ENCODE data around the gene PDLIM5.

PDLIM5 gene

DNA sequence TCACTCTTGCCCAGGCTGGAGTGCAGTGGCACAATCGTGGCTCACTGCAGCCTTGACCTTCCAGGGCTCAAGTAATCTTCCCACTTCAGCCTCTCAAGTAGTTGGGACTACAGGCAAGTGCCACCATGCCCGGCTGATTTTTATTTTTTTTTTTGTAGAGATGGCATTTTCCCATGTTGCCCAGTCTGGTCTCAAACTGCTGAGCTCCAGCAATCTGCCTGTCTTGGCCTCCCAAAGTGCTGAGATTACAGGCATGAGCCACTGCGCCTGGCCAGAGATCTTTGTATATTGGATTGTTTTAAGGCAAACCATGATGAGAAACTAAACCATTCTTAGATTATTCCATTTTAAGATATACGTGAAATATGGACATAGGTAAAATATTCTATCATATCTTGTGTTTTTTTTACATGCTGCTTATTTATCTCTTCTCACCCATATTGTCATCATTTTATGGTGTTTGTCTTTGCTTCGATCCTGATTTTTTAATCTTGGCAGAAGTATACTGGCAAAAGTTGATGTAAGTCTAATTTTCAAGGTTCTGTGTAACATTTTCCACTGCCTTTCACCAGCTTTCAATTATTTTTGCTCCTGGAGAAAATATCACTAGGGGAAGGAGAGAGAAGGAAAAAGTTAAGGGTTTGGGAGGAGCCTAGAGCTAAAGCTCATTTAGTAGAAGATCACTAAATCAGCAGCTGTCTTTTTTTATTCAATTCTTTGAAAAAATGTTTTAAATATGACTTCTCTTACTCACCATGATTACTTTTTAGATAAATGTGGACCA lies 27.8 kb downstream of the PDLIM5 start:
- FAIRE-seq: no peak
- TF ChIP-seq POLR2A (IDR thresholded peaks at IDR 0.05; ENCODE audit: low read depth, low read length): no peak
- no peak for DNase-seq (ENCODE audit: insufficient read length, low spot score)

- FAIRE-seq: no peak
Measured at GRCh38 chr4:94480362-94480951, 28.7 kb downstream of the PDLIM5 start.

DNA sequence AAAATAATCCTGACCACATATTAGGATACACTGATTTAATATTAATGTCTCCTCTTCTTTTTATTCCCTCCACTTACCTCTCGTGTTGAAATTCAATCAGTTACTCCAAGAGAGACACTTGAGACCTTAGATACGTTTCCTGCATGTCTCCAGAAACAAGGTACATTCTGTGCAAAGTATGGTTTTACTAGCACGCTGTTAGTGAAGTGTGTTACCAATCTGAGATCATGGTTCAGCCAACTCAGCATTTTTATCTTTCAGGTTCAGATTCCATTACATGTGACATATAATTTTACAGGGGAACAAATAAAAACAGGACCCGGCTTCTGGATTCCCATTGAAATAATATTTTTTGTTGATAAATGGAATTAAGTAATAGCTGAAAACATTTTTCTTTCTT lies 32.2 kb downstream of the PDLIM5 start:
- FAIRE-seq: no peak
- no peak for DNase-seq (ENCODE audit: insufficient read length, low spot score)
- TF ChIP-seq POLR2A (IDR thresholded peaks at IDR 0.05; ENCODE audit: low read depth, low read length): no peak

More at GRCh38 chr4:94480362-94480951, 28.7 kb downstream of the PDLIM5 start:
- TF ChIP-seq POLR2A (IDR thresholded peaks at IDR 0.05; ENCODE audit: low read depth, low read length): no peak
- no peak for DNase-seq (ENCODE audit: insufficient read length, low spot score)

DNA sequence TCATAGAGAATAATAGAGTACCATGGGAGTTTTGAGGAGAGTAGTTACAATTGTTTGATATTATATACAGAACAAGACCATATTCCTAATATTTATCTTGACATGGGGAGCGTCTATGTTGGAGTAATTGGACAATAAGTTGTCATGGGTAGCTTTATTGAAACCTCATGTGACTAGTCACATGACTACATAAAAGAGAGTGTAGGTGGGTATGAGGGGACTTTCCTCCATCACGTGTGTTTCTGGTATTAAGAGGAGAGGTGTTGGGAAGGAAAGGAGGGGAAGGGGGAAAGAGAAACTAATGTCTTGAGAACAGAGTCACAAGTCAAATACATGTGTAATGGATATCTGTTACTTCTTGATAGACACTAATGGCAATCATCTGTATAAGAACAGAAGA lies 33.1 kb downstream of the PDLIM5 start:
- no peak for TF ChIP-seq POLR2A (IDR thresholded peaks at IDR 0.05; ENCODE audit: low read depth, low read length)
- DNase-seq (ENCODE audit: insufficient read length, low spot score): no peak
- no peak for FAIRE-seq

DNA sequence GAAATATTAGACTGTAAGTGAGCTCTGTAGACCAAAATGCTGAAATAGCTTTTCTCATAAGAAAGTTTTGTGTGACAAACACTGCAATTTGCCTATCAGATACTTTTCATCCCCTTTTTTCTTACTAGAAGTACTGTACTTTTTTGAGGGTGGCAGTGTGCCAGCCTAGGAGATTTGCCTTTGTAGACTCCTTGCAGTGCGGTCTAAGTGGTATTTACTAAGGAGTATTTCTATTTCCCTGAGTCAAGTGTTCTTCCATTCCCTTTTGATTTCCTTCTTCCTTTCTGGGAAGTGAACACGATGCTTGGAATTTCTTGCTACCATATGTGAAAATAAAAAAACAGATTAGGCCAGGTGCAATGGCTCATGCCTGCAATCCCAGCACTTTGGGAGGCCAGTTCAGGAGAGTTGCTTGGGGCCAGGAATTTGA lies 34.6 kb downstream of the PDLIM5 start:
- FAIRE-seq (no peak), DNase-seq (ENCODE audit: insufficient read length, low spot score) (no peak)
- no peak for TF ChIP-seq POLR2A (IDR thresholded peaks at IDR 0.05; ENCODE audit: low read depth, low read length)

DNA sequence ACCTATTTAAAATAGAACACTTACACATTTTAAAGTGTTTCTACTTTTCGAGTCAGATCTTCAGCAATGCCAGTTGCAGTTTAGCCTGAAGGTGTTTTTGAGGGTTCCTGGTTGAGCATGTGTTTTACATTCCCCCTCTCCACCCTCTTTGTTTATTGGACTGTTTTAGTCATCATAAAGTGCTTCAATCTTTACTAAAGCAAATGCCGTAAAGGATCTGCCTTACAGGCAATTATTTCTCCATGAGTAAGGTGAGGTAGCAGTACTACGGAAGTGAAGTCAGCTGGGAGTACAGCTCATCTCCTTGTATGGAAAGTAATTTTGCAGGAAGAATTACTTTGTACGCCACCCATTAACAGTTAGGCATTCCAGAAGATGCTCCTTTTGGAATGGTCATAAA lies 36.9 kb downstream of the PDLIM5 start:
- DNase-seq (ENCODE audit: insufficient read length, low spot score): peak; percentile 11
- FAIRE-seq: peak; percentile 95
- TF ChIP-seq POLR2A (IDR thresholded peaks at IDR 0.05; ENCODE audit: low read depth, low read length): no peak

DNA sequence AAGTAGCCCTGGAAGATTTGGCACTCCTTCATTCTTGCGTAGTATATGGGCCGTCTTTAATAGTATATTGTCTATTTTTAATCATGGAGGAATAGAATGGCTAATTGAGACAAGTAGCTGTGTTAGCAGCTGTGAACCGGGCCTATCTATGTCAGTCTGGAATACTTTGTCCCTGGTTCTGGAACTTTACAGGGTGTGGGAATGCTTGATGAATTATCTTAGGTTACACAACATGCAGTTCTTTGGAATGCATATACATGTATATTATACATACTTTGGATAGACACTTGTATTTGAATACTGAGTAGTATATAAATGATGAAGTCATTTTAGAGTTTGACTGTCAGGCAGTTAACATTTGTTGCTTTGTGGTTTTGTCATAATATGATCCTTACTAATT lies 37.4 kb downstream of the PDLIM5 start:
- TF ChIP-seq POLR2A (IDR thresholded peaks at IDR 0.05; ENCODE audit: low read depth, low read length): no peak
- FAIRE-seq: no peak
- DNase-seq (ENCODE audit: insufficient read length, low spot score): no peak

DNA sequence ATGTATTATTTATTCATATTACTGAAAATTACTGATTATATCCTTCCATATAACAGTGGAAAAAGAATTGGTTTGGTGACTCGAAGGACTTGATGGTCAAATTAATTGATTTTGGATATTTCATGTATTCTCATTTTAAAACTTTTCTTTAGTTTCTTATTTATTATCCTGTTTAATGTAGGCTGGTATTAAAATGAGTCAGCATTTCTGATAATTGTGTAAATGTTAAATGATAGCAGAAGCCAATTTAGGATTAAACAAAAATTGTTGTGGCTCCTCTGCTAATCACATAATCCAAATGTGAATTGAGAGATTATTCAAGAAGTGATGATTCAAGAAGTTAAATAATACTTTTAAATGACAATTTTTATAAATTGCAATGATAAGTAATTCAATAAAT lies 38.7 kb downstream of the PDLIM5 start:
- DNase-seq (ENCODE audit: insufficient read length, low spot score) (no peak), FAIRE-seq (no peak)
- no peak for TF ChIP-seq POLR2A (IDR thresholded peaks at IDR 0.05; ENCODE audit: low read depth, low read length)

DNA sequence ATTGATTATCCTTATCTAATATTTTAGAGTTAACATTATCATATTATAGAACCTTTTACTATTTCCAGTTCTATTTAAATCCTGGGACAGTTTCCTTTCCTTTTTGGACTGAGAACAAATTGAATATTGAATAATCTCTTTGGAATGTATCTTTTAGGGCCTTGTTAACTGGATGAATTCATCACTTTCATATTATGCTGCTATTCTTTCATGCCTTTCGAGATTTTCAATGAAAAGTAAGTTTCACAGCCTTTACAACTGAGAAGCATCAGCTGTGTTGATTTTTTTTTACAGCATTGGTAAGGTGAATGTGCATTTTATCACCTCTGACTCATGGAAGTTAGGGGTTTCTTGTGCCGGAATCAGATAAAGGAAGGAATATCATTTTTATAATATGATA lies 39.6 kb downstream of the PDLIM5 start:
- FAIRE-seq (no peak), DNase-seq (ENCODE audit: insufficient read length, low spot score) (no peak)
- no peak for TF ChIP-seq POLR2A (IDR thresholded peaks at IDR 0.05; ENCODE audit: low read depth, low read length)

GRCh38 chr4:94495408-94495807 lies 43.7 kb downstream of the PDLIM5 start:
- FAIRE-seq: no peak
- TF ChIP-seq POLR2A (IDR thresholded peaks at IDR 0.05; ENCODE audit: low read depth, low read length): no peak
- no peak for DNase-seq (ENCODE audit: insufficient read length, low spot score)

DNA sequence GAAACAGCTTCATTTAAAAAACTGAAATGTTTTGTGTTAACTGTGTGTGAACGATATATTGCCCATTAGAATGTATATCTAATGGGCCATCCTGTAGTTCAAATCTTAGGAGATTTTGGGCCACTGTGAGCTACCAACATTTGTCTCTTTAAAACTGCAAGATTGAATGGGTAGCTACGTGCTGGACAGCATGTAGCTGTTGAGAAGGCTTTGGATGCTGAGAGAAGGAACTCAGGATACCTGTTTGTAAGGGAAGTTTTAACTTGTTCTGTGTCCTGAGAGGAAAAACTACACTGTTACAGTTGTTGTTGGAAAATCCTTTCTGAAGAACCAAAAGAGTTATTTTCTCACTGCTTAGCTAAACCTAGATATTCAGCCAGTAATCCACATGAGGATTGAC lies 45.9 kb downstream of the PDLIM5 start:
- no peak for TF ChIP-seq POLR2A (IDR thresholded peaks at IDR 0.05; ENCODE audit: low read depth, low read length)
- DNase-seq (ENCODE audit: insufficient read length, low spot score) (no peak), FAIRE-seq (no peak)

DNA sequence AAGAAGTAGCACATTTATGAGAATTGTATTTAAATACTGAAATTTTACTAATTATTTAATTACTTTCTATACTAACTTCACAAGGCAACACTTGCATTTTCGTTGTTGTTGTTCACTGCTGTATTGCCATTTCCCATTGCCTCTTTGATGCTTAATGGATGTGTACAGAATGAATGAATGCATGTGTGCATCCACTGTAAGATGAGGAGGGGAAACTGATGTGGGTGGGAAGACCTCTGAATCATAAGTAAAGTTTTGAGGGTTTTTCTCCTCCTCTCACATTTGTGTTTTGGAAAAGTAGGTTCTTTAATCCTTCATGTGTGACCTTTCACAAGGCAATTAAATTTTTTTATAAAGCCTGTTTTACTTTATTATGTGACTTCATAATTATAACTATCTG lies 46.8 kb downstream of the PDLIM5 start:
- TF ChIP-seq POLR2A (IDR thresholded peaks at IDR 0.05; ENCODE audit: low read depth, low read length): no peak
- FAIRE-seq (no peak), DNase-seq (ENCODE audit: insufficient read length, low spot score) (no peak)

DNA sequence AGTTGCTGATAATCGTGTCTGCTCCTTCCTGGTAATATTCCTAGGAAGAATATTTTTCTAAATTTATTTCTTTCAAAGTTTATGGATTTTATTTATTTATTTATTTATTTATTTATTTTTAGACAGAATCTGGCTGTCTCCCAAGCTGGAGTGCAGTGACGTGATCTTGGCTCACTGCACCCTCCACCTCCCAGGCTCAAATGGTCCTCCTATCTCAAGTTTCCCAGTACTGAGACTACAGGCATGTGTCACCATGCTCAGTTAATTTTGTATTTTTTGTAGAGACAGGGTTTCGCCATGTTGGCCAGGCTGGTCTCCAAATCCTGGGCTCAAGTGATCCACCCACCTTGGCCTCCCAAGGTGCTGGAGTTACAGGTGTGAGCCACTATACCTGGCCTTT lies 48.9 kb downstream of the PDLIM5 start:
- TF ChIP-seq POLR2A (IDR thresholded peaks at IDR 0.05; ENCODE audit: low read depth, low read length): no peak
- no peak for DNase-seq (ENCODE audit: insufficient read length, low spot score)
- no peak for FAIRE-seq

DNA sequence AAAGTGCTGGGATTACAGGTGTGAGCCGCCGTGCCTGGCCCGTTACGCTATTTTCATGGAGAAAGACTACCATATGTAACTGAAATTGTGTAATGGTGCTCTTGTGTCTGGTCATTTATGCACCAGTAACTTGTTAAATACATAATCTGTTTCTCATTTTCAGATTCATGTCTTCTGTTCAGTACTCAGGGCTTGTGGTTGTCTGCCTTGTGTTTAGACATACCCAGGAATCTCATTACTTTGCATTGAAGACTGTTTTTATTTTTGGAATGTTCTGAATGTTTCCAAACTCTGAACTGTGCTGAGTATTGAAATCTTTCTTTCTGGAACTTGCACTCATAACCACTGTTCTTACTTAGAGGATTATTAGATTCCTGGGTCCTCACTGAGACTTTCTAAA lies 52.8 kb downstream of the PDLIM5 start:
- DNase-seq (ENCODE audit: insufficient read length, low spot score): no peak
- TF ChIP-seq POLR2A (IDR thresholded peaks at IDR 0.05; ENCODE audit: low read depth, low read length): no peak
- FAIRE-seq: no peak

DNA sequence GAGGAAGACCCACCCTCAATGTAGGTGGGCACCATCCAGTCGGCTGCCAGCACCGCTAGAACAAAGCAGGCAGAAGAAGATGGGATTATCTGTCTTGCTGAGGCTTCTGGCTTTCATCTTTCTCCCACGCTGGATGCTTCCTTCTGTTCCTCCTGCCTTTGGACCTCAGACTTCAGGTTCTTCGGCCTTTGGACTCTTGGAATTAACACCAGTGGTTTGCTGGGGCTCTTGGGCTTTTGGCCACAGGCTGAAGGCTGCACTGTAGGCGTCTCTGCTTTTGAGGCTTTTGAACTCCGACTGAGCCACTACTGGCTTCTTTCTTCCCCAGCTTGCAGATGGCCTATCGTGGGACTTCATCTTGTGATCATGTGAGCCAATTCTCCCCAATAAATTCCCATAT lies 55.1 kb downstream of the PDLIM5 start:
- DNase-seq (ENCODE audit: insufficient read length, low spot score): no peak
- TF ChIP-seq POLR2A (IDR thresholded peaks at IDR 0.05; ENCODE audit: low read depth, low read length): no peak
- FAIRE-seq: no peak
